OCI-LY1 (cell line): ENCODE results near the gene SUV39H1.
"Not testable (repeated sequence)": the region's sequence is repeated elsewhere in the genome, so short reads cannot be mapped to it uniquely, and the experiment has no call there.

Experiments
- H2AFZ ChIP-seq: fragments of 200-600 bp; sonication (generic), shearing (Covaris generic); 2 replicates; pipeline ENCODE4 v1.6.0; 2014; ENCODE audit warnings: antibody characterized with exemption, mild to moderate bottlenecking, low read length
- H3F3A ChIP-seq: fragments of 200-600 bp; sonication (generic), shearing (Covaris generic); 2 replicates; pipeline ENCODE4 v1.6.0; 2014; ENCODE audit warnings: mild to moderate bottlenecking, antibody characterized with exemption, low read length, moderate library complexity; ENCODE audit not compliant: insufficient read depth
- H3K27ac ChIP-seq: fragments of 200-600 bp; sonication (generic); 2 replicates; pipeline ENCODE4 v1.5.1; 2014; ENCODE audit warnings: low read length, mixed run types, mild to moderate bottlenecking, low read depth; ENCODE audit not compliant: poor library complexity, severe bottlenecking
- H3K27me3 ChIP-seq: fragments of 200-600 bp; sonication (generic); 2 replicates; pipeline ENCODE4 v1.6.0; 2014; ENCODE audit warnings: antibody characterized with exemption, mild to moderate bottlenecking, low read length, moderate library complexity; ENCODE audit not compliant: insufficient read depth
- H3K36me3 ChIP-seq: fragments of 200-600 bp; sonication (generic); 2 replicates; pipeline ENCODE4 v1.6.1; 2014; ENCODE audit warnings: mild to moderate bottlenecking, antibody characterized with exemption, low read length, moderate library complexity, mixed read lengths; ENCODE audit not compliant: insufficient read depth
- H3K4me1 ChIP-seq: fragments of 200-600 bp; sonication (generic); 2 replicates; pipeline ENCODE4 v1.5.1; 2014; ENCODE audit warnings: mild to moderate bottlenecking, low read length, moderate library complexity; ENCODE audit not compliant: insufficient read depth, severe bottlenecking
- H3K4me2 ChIP-seq: fragments of 200-600 bp; sonication (generic), shearing (Covaris generic); 2 replicates; pipeline ENCODE4 v1.6.1; 2014; ENCODE audit warnings: low read length
- H3K4me3 ChIP-seq: fragments of 200-600 bp; sonication (generic); 2 replicates; pipeline ENCODE4 v1.5.1; 2014; ENCODE audit warnings: low read length, low read depth, mild to moderate bottlenecking, mixed read lengths; ENCODE audit not compliant: poor library complexity, severe bottlenecking
- H3K79me2 ChIP-seq: fragments of 200-600 bp; shearing (Covaris generic); 2 replicates; pipeline ENCODE4 v1.6.1; 2016; ENCODE audit warnings: mixed run types, low read length, mixed read lengths; ENCODE audit not compliant: insufficient read depth
- H3K9ac ChIP-seq: fragments of 200-600 bp; sonication (generic), shearing (Covaris generic); 2 replicates; pipeline ENCODE4 v1.6.1; 2014; ENCODE audit warnings: mild to moderate bottlenecking, low read length, mixed read lengths
- H3K9me2 ChIP-seq: fragments of 200-600 bp; sonication (generic), shearing (Covaris generic); 2 replicates; pipeline ENCODE4 v1.6.1; 2014; ENCODE audit warnings: low read depth, mild to moderate bottlenecking, low read length, mixed read lengths
- H3K9me3 ChIP-seq: fragments of 200-600 bp; shearing (Covaris generic); 2 replicates; pipeline ENCODE4 v1.6.1; 2014; ENCODE audit warnings: low read length, mixed read lengths
- H4K20me1 ChIP-seq: fragments of 200-600 bp; sonication (generic), shearing (Covaris generic); 2 replicates; pipeline ENCODE4 v1.6.0; 2016; ENCODE audit warnings: mild to moderate bottlenecking, low read length; ENCODE audit not compliant: insufficient read depth
- CTCF ChIP-seq: fragments of 200-600 bp; sonication (generic), shearing (Covaris generic); IDR thresholded peaks from 2 replicates; pipeline ENCODE4 v1.5.1; 2017; ENCODE audit warnings: mild to moderate bottlenecking, antibody characterized with exemption, low read length, moderate library complexity, mixed read lengths
- EZH2 ChIP-seq: fragments of 200-600 bp; sonication (generic), shearing (Covaris generic); IDR thresholded peaks from 2 replicates; pipeline ENCODE4 v1.8.0; 2017; ENCODE audit warnings: borderline replicate concordance, mixed run types, mild to moderate bottlenecking, antibody characterized with exemption, low read length, moderate library complexity, mixed read lengths

SUV39H1 gene

GRCh38 chrX:48659686-48660085 lies 36.8 kb upstream of the SUV39H1 start:
- H3K9me3 ChIP-seq, H3K27ac ChIP-seq, H3F3A ChIP-seq, H3K36me3 ChIP-seq, H3K79me2 ChIP-seq, H3K27me3 ChIP-seq, H2AFZ ChIP-seq, H3K4me3 ChIP-seq, H3K9ac ChIP-seq, H3K9me2 ChIP-seq, H4K20me1 ChIP-seq, H3K4me2 ChIP-seq: not testable (repeated sequence)
- H3K4me1 ChIP-seq: peaks cover 20% of the 10 kb centered on the region

GRCh38 chrX:48663241-48663640 lies 33.3 kb upstream of the SUV39H1 start:
- H3K4me3 ChIP-seq: no peak overlapping the region
- H3F3A ChIP-seq: no peaks in the 10 kb centered on the region
- no peak overlapping the region for H2AFZ ChIP-seq

GRCh38 chrX:48664156-48664555 lies 32.4 kb upstream of the SUV39H1 start:
- Histone ChIP-seq H3K9me2 (no peaks in the 10 kb centered on the region), H4K20me1 (no peaks in the 10 kb centered on the region), H3K79me2 (no peaks in the 10 kb centered on the region), H3K4me2 (no peak overlapping the region), H3K4me3 (no peak overlapping the region), H3K36me3 (no peaks in the 10 kb centered on the region), H3K27me3 (no peaks in the 10 kb centered on the region), H3K27ac (no peak overlapping the region), H3K4me1 (peaks cover 11% of the 10 kb centered on the region), H3F3A (no peaks in the 10 kb centered on the region), H3K9ac (no peak overlapping the region), H3K9me3 (no peaks in the 10 kb centered on the region), H2AFZ (no peak overlapping the region)
- no peak for TF ChIP-seq CTCF
- no peak for TF ChIP-seq EZH2

More at GRCh38 chrX:48663241-48663640, 33.3 kb upstream of the SUV39H1 start:
- Histone ChIP-seq H4K20me1 (no peaks in the 10 kb centered on the region), H3K9ac (no peak overlapping the region), H3K79me2 (no peaks in the 10 kb centered on the region), H3K4me2 (no peak overlapping the region), H3K9me3 (no peaks in the 10 kb centered on the region), H3K27ac (no peak overlapping the region), H3K27me3 (no peaks in the 10 kb centered on the region), H3K9me2 (no peaks in the 10 kb centered on the region), H3K36me3 (no peaks in the 10 kb centered on the region), H3K4me1 (peaks cover 11% of the 10 kb centered on the region)
- TF ChIP-seq EZH2 (no peak), CTCF (no peak)

- Histone ChIP-seq H3K27me3 (no peaks in the 10 kb centered on the region), H3K4me1 (peaks cover 12% of the 10 kb centered on the region), H3K9ac (no peak overlapping the region), H3K79me2 (no peaks in the 10 kb centered on the region), H3K4me3 (no peak overlapping the region), H3F3A (no peaks in the 10 kb centered on the region), H4K20me1 (no peaks in the 10 kb centered on the region), H3K9me2 (no peaks in the 10 kb centered on the region), H3K4me2 (no peak overlapping the region), H3K36me3 (no peaks in the 10 kb centered on the region), H3K9me3 (no peaks in the 10 kb centered on the region), H3K27ac (no peak overlapping the region), H2AFZ (no peak overlapping the region)
- no peak for TF ChIP-seq CTCF
- TF ChIP-seq EZH2: no peak
Observed at GRCh38 chrX:48665991-48666390, 30.5 kb upstream of the SUV39H1 start.
